DOHH2 (cell line): Measurements from ENCODE around the gene HMCN2.

Experiments
- H3F3A ChIP-seq: fragments of 200-600 bp; sonication (generic), shearing (Covaris generic); 2 replicates; pipeline ENCODE4 v1.6.0; 2016; ENCODE audit warnings: antibody characterized with exemption, mild to moderate bottlenecking; ENCODE audit not compliant: control insufficient read depth, insufficient read depth
- H3K27ac ChIP-seq: fragments of 200-600 bp; sonication (generic); 2 replicates; pipeline ENCODE4 v1.5.1; 2014; ENCODE audit warnings: low read depth, mild to moderate bottlenecking, low read length, moderate library complexity
- H3K27me3 ChIP-seq: fragments of 200-600 bp; sonication (generic); 2 replicates; pipeline ENCODE4 v1.6.1; 2014; ENCODE audit warnings: mild to moderate bottlenecking, low read length, mixed read lengths; ENCODE audit not compliant: control insufficient read depth
- H3K36me3 ChIP-seq: fragments of 200-600 bp; sonication (generic); 2 replicates; pipeline ENCODE4 v1.6.1; 2014; ENCODE audit warnings: mild to moderate bottlenecking, low read length, moderate library complexity, mixed read lengths; ENCODE audit not compliant: control insufficient read depth
- H3K4me1 ChIP-seq: fragments of 200-600 bp; sonication (generic); 2 replicates; pipeline ENCODE4 v1.6.1; 2014; ENCODE audit warnings: mild to moderate bottlenecking, low read length, mixed read lengths; ENCODE audit not compliant: control insufficient read depth
- H3K4me2 ChIP-seq: fragments of 200-600 bp; sonication (generic); 2 replicates; pipeline ENCODE4 v1.6.0; 2014; ENCODE audit warnings: mild to moderate bottlenecking, low read length, moderate library complexity
- H3K4me3 ChIP-seq: fragments of 200-600 bp; sonication (generic); 2 replicates; pipeline ENCODE4 v1.5.1; 2014; ENCODE audit warnings: mild to moderate bottlenecking, low read length, mixed read lengths
- H3K79me2 ChIP-seq: fragments of 200-600 bp; sonication (generic); 2 replicates; pipeline ENCODE4 v1.6.1; 2014; ENCODE audit warnings: mild to moderate bottlenecking, low read length, mixed read lengths; ENCODE audit not compliant: control insufficient read depth
- H3K9me2 ChIP-seq: fragments of 200-600 bp; sonication (generic); replicated peaks from 2 replicates; pipeline ENCODE4 v1.6.1; 2014; ENCODE audit warnings: mild to moderate bottlenecking, low read length, mixed read lengths; ENCODE audit not compliant: control insufficient read depth
- H3K9me3 ChIP-seq: fragments of 200-600 bp; sonication (generic); 2 replicates; pipeline ENCODE4 v1.6.1; 2014; ENCODE audit warnings: antibody characterized with exemption, low read length, mixed read lengths; ENCODE audit not compliant: control insufficient read depth, insufficient read depth
- H4K20me1 ChIP-seq: fragments of 200-600 bp; sonication (generic); 2 replicates; pipeline ENCODE4 v1.6.0; 2014; ENCODE audit warnings: low read depth, mild to moderate bottlenecking, antibody characterized with exemption, low read length, moderate library complexity; ENCODE audit not compliant: control insufficient read depth, insufficient read depth
- EZH2phosphoT487 ChIP-seq: fragments of 200-600 bp; sonication (generic); IDR thresholded peaks from 2 replicates; pipeline ENCODE4 v1.6.1; 2017; ENCODE audit warnings: borderline replicate concordance, mild to moderate bottlenecking, antibody characterized with exemption, low read length, moderate library complexity, mixed read lengths
- TF ChIP-seq, protein P1 (sequence below): fragments of 200-600 bp; sonication (generic); IDR thresholded peaks from one replicate; pipeline ENCODE4 v1.5.1; 2014; ENCODE audit warnings: antibody characterized with exemption, mild to moderate bottlenecking, low read depth, low read length; ENCODE audit not compliant: poor library complexity, severe bottlenecking

The HMCN2 gene

GRCh38 chr9:130292106-130292505 is 26.5 kb downstream of the HMCN2 start:
- H3K27ac ChIP-seq, result no peak overlapping the region
- H3K4me1 ChIP-seq, result no peaks in the 10 kb centered on the region
- H3K9me3 ChIP-seq, result no peaks in the 10 kb centered on the region
- H3K79me2 ChIP-seq, result no peaks in the 10 kb centered on the region
- no peaks in the 10 kb centered on the region for H3K9me2 ChIP-seq
- no peak overlapping the region for H3K4me3 ChIP-seq
- no peaks in the 10 kb centered on the region for H3K27me3 ChIP-seq
- H3F3A ChIP-seq, result no peaks in the 10 kb centered on the region
- no peaks in the 10 kb centered on the region for H4K20me1 ChIP-seq
- no peaks in the 10 kb centered on the region for H3K36me3 ChIP-seq
- no peak for TF ChIP-seq EZH2phosphoT487
- TF ChIP-seq, protein P1, sequence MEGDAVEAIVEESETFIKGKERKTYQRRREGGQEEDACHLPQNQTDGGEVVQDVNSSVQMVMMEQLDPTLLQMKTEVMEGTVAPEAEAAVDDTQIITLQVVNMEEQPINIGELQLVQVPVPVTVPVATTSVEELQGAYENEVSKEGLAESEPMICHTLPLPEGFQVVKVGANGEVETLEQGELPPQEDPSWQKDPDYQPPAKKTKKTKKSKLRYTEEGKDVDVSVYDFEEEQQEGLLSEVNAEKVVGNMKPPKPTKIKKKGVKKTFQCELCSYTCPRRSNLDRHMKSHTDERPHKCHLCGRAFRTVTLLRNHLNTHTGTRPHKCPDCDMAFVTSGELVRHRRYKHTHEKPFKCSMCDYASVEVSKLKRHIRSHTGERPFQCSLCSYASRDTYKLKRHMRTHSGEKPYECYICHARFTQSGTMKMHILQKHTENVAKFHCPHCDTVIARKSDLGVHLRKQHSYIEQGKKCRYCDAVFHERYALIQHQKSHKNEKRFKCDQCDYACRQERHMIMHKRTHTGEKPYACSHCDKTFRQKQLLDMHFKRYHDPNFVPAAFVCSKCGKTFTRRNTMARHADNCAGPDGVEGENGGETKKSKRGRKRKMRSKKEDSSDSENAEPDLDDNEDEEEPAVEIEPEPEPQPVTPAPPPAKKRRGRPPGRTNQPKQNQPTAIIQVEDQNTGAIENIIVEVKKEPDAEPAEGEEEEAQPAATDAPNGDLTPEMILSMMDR, result no peak
- no peak overlapping the region for H3K4me2 ChIP-seq

DNA sequence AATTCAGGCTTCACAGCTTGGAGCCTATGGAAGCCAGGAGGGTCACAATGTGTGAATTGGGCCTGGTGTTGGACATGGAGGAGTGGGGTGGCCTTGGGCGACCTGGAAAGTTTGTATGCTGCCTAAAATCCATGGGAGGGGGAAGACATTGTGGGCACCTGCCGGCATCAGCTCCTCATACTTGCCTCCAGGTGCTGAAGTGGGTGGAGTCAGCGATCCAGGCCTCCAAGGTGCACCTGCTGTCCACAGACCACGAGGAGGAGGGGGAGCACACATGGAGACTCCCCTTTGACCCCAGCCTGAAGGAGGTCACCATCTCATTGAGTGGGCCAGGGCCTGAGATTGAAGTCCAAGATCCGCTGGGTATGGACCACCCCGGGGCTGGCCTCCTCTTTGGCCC is 29.1 kb downstream of the HMCN2 start:
- Histone ChIP-seq H3K4me1 (no peaks in the 10 kb centered on the region), H3F3A (no peaks in the 10 kb centered on the region), H3K27me3 (no peaks in the 10 kb centered on the region), H3K36me3 (no peaks in the 10 kb centered on the region), H3K27ac (no peak overlapping the region), H3K4me2 (no peak overlapping the region), H3K9me3 (no peaks in the 10 kb centered on the region), H3K4me3 (no peak overlapping the region), H4K20me1 (no peaks in the 10 kb centered on the region), H3K9me2 (no peaks in the 10 kb centered on the region), H3K79me2 (no peaks in the 10 kb centered on the region)
- TF ChIP-seq EZH2phosphoT487, result no peak
- TF ChIP-seq, protein P1, result no peak

- no peaks in the 10 kb centered on the region for H3K79me2 ChIP-seq
- H3K9me3 ChIP-seq, result no peaks in the 10 kb centered on the region
- H3K4me3 ChIP-seq, result no peak overlapping the region
- H3K9me2 ChIP-seq, result no peaks in the 10 kb centered on the region
- H3K36me3 ChIP-seq, result no peaks in the 10 kb centered on the region
- no peaks in the 10 kb centered on the region for H3K27me3 ChIP-seq
- H3K4me1 ChIP-seq, result no peaks in the 10 kb centered on the region
- no peak overlapping the region for H3K27ac ChIP-seq
- no peaks in the 10 kb centered on the region for H4K20me1 ChIP-seq
- no peak for TF ChIP-seq EZH2phosphoT487
- TF ChIP-seq, protein P1, result no peak
- no peak overlapping the region for H3K4me2 ChIP-seq
- H3F3A ChIP-seq, result no peaks in the 10 kb centered on the region
Observed at GRCh38 chr9:130295431-130295830, 29.9 kb downstream of the HMCN2 start.
